UCSD-AML1 (cell line): Measurements from ENCODE around the gene TBC1D2B.
"Not testable (repeated sequence)": the region's sequence is repeated elsewhere in the genome, so short reads cannot be mapped to it uniquely, and the experiment has no call there.

Source experiments
- DNase-seq: peaks from one replicate; lab custom pipeline; 2025; ENCODE audit not compliant: unreplicated experiment; lab: John Stamatoyannopoulos, UW

Gene TBC1D2B

GRCh38 chr15:77991029-77991406 lies 86.5 kb downstream of the TBC1D2B start:
- no peak for DNase-seq

DNA sequence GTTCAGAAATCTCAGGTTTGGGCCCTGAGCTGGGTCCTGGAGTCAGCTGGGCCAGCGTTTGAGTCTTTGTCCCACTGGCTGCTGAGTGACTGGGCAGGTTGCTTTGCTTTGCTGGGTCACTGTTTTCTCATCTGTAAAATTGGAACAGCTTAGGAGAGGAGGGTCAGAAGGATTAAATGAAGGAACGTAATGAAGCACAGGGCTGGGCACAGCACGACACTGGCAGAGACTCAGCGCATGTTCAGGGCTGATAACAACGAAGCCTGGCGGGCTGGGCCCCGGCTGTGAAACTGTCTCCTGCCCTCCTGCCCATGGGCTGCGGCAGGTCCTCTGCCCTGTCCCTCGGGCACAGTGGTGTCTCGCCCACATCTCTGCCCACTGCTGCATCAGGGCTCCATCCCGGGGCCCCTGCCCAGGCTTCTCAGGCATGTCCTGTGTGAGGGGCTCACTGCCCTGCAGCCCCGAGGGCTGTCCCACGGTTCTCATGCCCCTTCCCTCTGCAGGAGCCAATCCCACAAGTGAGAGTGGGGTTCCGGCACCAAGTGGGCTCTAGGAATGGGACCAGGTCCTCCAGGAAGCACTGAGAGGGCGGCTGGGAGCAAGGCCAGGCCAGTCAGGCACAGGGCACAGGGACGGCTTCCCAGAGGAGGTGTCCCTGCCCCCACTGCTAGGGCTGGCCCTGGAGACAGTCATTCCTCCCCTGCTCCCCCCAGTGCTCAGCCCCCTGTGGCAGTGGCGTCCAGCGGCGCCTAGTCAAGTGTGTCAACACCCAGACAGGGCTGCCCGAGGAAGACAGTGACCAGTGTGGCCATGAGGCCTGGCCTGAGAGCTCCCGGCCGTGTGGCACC lies 88.0 kb downstream of the TBC1D2B start:
- no peak for DNase-seq

DNA sequence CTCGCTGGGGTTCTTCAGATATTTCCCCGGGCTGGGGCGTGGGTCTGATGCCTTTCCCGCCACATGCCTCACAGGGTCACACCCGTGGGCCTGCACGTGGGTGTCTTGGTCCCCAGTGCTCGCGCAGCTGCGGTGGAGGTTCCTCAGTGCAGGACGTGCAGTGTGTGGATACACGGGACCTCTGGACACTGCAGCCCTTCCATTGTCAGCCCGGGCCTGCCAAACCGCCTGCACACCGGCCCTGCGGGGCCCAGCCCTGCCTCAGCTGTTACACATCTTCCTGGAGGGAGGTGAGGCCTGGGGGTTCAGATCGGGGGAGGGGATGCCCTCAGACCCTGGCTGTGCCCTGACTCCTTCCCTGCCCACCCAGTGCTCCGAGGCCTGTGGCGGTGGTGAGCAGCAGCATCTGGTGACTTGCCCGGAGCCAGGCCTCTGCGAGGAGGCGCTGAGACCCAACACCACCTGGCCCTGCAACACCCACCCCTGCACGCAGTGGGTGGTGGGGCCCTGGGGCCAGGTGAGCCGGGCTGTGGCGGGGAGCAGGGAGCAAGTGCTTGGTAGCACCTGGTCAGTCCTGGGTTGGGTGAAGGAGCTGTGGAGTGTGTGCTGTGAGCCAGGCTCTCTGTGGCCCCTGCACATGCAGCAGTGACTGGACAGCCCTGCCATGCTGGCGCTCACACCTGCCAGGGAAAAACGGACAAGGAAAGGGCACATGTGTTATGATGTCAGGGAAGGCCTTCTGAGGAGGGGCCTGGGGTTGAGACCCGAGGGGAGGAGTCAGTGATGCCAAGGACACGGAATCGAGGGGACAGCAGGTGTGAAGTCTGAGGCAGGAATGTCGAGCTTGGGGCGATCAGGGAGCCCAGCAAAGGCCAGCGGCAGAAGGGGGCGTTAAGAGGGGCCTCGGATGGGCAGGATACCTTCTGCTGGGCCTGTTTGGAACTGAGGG lies 88.9 kb downstream of the TBC1D2B start:
- no peak for DNase-seq

DNA sequence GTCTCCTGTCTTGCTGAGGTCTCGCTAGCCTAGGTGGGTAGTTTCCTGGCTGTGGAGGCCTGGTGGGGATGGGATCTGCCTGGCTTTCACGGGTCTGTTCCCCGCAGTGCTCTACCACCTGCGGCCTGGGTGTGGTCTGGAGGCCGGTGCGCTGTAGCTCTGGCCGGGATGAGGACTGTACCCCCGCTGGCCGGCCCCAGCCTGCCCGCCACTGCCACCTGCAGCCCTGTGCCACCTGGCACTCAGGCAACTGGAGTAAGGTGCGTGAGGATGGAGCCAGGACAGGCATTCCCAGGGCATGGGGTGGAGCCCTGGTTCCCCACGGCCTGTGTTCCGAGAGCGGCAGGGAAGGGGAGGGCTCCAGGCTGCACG lies 89.8 kb downstream of the TBC1D2B start:
- DNase-seq = not testable (repeated sequence)

- DNase-seq = no peak
Measured at GRCh38 chr15:77986891-77987764, 90.4 kb downstream of the TBC1D2B start.

DNA sequence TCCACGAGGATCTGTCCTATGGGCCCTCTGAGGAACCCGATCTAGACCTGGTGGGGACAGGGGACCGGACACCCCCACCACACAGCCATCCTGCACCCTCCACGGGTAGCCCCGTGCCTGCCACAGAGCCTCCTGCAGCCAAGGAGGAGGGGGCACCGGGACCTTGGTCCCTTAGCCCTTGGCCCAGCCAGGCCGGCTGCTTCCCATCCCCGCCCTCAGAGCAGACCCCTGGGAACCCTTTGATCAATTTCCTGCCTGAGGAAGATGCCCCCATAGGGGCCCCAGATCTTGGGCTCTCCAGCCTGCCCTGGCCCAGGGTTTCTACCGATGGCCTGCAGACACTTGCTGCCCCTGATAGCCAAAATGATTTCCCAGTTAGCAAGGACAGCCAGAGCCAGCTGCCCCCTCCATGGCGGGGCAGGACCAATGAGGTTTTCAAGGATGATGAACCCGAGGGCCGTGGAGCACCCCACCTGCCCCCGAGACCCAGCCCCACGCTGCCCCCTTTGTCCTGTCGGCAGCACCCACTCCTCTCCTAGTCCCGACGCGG lies 91.5 kb downstream of the TBC1D2B start:
- no peak for DNase-seq

GRCh38 chr15:77985031-77985930 lies 92.2 kb downstream of the TBC1D2B start:
- no peak for DNase-seq

DNA sequence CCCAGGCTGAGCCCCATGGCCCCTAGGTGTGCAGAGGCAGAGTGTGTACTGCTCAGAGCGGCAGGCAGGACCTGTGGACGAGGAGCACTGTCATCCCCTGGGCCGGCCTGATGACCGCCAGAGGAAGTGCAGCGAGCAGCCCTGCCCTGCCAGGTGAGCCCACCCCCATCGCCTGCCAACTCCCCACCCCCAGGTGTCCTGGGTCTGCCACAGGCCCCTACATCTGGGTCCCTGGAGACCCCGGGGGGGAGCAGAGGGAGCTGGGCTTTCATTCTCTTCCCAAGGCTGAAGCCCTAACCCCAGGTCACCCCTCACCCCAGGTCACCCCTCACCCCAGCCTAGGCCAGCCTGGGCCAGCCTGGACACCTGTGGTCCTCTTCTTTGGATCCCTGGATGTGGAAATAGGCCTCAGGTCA lies 93.1 kb downstream of the TBC1D2B start:
- DNase-seq = no peak

DNA sequence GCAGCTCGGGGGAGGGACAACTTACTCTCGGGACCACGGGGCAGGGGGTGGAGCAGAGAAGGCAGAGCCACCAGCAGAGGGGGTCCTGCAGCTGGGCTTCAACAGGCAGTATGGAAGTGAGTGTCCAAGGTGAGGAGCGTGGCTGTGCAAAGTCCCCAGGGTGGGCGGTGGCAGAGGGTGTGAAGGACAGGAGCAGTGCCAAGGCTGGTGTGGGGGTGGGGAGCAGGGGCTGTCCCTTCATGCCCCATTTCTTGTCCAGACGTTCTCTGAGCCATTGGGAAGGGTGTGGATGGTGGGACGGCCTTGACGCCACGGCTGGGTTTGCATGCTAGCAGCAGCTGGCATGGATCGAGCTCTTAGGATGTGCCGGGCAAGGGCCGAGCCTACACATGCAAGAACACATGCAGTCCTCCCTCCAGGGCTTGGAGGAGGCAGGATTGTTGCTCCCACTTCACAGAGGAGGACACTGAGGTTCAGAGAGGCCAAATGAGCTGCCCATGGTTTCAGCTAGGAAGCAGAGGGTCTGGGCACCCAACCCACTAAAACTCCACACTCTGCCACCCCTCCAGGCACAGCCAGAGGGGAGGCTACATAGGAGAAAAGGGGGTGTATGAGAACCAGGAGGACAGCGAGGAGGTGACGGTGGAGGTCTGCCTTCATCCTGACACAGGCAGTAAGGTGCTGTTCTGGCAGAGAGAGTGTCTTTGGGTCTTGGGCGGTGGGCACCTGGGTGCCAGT lies 93.6 kb downstream of the TBC1D2B start:
- DNase-seq = no peak

- DNase-seq = no peak
Measured at GRCh38 chr15:77983091-77983707, 94.3 kb downstream of the TBC1D2B start.

DNA sequence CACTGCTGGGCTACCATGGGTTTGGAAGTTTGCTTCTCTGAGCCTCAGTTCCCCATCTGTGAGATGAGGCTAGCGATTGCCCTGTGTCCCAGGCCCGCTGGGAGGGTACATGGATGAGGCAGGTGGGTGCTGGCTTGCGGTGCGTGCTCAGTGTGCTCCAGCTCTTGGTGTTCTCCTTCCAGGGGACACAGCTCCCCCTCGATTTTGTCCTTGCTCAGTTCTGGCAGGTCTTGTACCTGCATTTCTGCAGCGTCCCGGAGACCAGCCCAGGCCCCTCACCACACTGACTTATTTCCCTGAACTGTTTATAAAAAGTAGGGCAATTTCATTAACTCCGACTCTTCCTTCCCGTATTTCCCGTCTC lies 95.4 kb downstream of the TBC1D2B start:
- DNase-seq = no peak

- no peak for DNase-seq
Measured at GRCh38 chr15:77981281-77982126, 96.0 kb downstream of the TBC1D2B start.

DNA sequence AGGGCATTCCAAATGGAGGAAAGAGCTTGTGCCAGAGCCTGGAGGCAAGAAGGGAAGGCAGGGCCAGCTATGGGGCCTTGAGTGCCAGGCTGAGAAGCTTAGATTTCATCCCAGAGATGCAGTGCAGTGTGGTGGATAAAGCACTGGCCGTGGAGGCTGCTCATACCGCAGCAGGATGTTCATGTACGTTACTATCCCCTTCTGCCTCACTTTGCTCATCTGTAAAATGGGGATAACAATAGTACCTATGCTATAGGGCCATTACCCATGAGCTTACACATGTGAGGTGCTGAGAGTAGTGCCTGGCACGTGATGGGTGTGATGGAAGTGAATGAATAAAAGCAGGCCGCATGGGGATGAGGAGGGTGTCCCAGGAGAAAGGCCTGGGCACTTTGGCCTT lies 96.8 kb downstream of the TBC1D2B start:
- DNase-seq = not testable (repeated sequence)

- no peak for DNase-seq
Measured at GRCh38 chr15:77980098-77980497, 97.4 kb downstream of the TBC1D2B start.

DNA sequence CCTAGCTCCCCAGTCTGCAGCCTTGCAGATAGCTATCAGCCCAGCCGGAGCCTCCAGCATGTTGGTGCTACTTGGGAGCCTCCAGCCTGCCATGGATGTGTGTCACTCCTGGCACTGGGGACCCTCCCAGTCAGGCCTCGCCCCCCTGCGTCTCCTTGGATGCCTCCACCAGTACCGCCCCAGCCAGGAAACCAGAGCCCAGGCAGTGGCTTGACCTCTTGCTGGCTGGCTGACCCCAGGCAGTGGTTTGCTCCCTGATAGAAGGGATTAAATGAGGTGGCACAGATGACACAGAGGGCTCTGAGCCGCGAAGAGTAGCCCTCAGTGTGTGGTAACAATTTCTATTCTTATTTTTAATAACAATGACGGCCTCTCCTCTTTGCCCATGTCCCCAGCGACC lies 98.4 kb downstream of the TBC1D2B start:
- not testable (repeated sequence) for DNase-seq

DNA sequence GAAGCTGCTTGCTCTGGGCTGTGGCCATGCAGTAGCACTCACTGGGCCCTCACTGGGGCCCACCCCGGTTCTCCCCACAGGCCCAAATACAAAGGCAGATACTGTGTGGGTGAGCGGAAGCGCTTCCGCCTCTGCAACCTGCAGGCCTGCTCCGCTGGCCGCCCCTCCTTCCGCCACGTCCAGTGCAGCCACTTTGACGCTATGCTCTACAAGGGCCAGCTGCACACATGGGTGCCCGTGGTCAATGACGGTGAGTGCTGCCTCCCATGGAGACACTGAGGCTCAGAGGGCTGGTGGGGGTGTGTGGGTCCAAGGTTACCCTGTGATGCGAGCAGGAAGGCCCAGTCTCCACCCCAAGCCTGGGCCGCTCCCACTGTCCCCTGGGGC lies 98.8 kb downstream of the TBC1D2B start:
- DNase-seq = not testable (repeated sequence)

DNA sequence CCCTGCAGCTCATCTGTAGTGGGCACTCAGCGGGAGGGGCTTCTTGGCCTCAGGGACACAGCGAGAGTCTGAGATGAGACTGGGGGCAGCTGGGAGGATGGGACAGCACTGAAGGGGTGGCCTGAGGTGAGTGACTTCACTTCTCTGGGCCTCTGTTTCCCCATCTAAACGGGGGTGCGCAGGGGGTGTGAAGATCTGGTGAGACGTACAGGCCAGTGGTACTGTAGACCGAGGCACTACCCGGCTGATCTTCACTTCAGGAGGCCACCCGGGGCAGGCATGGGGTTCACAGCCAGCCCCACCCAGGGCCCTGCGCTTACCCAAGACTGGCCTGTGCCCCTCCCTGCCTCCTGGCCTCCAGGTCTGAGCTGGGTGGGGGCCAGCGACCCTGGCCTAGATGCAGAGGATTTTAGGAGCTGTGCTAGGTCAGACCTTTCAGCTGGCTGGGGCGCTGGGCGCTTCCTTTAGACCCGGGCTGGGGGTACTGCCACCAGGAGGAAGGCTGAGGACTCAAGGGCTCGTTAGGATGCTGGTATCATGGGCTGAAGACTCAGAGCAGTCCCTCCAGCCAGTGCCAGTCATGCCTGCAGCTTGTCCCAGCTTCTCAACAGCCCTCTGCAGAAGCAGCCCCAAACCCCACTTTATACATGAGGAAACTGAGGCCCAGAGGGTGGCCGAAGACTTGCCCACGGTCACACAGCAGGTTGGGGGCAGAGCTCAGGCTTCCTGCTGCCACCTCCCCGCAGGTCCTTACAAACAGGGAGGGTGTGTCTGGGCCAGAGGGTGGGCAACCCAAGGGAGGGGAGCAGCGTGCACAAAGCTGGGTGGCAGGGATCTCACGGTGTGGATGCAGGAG lies 99.4 kb downstream of the TBC1D2B start:
- DNase-seq = not testable (repeated sequence)
